Ishikawa (cell line): ENCODE measurements around the gene ZNF385C.

Experiments
- CEBPB ChIP-seq: IDR thresholded peaks from 2 replicates; pipeline ENCODE4 v1.6.1; 2012
- CREB1 ChIP-seq: IDR thresholded peaks from 2 replicates; pipeline ENCODE4 v1.6.1; 2012; ENCODE audit warnings: low read depth
- EGR1 ChIP-seq: IDR thresholded peaks from 2 replicates; pipeline ENCODE4 v1.6.1; 2012
- EP300 ChIP-seq: IDR thresholded peaks from 2 replicates; pipeline ENCODE4 v1.6.1; 2012; ENCODE audit warnings: borderline replicate concordance
- FOXM1 ChIP-seq: IDR thresholded peaks from 2 replicates; pipeline ENCODE4 v1.6.1; 2012; ENCODE audit warnings: low read depth, borderline replicate concordance
- MAX ChIP-seq: IDR thresholded peaks from 2 replicates; pipeline ENCODE4 v1.6.1; 2012
- NFIC ChIP-seq: IDR thresholded peaks from 2 replicates; pipeline ENCODE4 v1.6.1; 2012
- RAD21 ChIP-seq: IDR thresholded peaks from 2 replicates; pipeline ENCODE4 v1.6.1; 2012; ENCODE audit warnings: low read depth
- TAF1 ChIP-seq: IDR thresholded peaks from 2 replicates; pipeline ENCODE4 v1.6.1; 2012; ENCODE audit warnings: low read depth, mild to moderate bottlenecking
- TCF12 ChIP-seq: IDR thresholded peaks from 2 replicates; pipeline ENCODE4 v1.6.1; 2012; ENCODE audit warnings: low read depth
- TEAD4 ChIP-seq: IDR thresholded peaks from 2 replicates; pipeline ENCODE4 v1.6.1; 2012
- YY1 ChIP-seq: IDR thresholded peaks from 2 replicates; pipeline ENCODE4 v1.6.1; 2012; ENCODE audit warnings: low read depth
- ZBTB7A ChIP-seq: IDR thresholded peaks from 2 replicates; pipeline ENCODE4 v1.6.1; 2012; ENCODE audit warnings: low read depth
- TF ChIP-seq, protein P1 (sequence below): IDR thresholded peaks from 2 replicates; pipeline ENCODE4 v1.6.1; 2012; ENCODE audit warnings: low read depth, mild to moderate bottlenecking
- TF ChIP-seq, protein P2 (sequence below): IDR thresholded peaks from 2 replicates; pipeline ENCODE4 v1.6.1; 2012

ZNF385C gene

GRCh38 chr17:42097691-42098631 is at the start of gene ZNF385C:
ZNF385C (minus strand) TSS chr17:42098473; CDS start chr17:42063056, 35,417 bp downstream.
- TF ChIP-seq FOXM1 (no peak), MAX (peak; percentile 85)

DNA sequence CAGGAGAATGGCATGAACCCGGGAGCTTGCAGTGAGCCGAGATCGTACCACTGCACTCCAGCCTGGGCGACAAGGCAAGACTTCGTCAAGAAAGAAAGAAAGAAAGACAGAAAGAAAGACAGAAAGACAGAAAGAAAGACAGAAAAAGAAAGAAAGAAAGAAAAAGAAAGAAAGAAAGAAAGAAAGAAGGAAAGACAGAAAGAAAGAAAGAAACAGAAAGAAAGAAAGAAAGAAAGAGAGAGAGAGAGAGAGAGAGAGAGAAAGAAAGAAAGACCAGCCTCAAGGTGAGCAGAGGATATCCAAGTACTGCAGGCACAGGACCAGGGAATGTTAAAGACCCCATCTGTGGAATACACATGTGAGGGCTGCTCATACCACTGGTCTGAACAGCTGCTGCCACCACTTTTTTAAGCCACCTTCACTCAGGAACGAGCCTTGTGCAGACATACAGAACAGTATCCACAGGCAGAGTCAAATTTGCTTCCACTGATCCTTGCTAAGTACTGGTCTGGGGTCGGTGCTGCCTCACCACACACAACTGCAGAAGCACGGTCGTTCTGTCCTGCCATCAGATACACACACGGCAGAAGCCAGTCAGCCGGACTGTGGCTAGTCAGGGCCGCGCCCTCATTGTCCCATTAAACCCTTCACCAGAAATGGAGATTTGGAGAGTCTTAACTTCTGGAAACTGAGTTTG is 48.8 kb upstream of the ZNF385C start:
- no peak for TF ChIP-seq ZBTB7A
- TF ChIP-seq TCF12: no peak
- TF ChIP-seq, protein P1, sequence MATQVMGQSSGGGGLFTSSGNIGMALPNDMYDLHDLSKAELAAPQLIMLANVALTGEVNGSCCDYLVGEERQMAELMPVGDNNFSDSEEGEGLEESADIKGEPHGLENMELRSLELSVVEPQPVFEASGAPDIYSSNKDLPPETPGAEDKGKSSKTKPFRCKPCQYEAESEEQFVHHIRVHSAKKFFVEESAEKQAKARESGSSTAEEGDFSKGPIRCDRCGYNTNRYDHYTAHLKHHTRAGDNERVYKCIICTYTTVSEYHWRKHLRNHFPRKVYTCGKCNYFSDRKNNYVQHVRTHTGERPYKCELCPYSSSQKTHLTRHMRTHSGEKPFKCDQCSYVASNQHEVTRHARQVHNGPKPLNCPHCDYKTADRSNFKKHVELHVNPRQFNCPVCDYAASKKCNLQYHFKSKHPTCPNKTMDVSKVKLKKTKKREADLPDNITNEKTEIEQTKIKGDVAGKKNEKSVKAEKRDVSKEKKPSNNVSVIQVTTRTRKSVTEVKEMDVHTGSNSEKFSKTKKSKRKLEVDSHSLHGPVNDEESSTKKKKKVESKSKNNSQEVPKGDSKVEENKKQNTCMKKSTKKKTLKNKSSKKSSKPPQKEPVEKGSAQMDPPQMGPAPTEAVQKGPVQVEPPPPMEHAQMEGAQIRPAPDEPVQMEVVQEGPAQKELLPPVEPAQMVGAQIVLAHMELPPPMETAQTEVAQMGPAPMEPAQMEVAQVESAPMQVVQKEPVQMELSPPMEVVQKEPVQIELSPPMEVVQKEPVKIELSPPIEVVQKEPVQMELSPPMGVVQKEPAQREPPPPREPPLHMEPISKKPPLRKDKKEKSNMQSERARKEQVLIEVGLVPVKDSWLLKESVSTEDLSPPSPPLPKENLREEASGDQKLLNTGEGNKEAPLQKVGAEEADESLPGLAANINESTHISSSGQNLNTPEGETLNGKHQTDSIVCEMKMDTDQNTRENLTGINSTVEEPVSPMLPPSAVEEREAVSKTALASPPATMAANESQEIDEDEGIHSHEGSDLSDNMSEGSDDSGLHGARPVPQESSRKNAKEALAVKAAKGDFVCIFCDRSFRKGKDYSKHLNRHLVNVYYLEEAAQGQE: no peak
- TF ChIP-seq TAF1: no peak
- no peak for TF ChIP-seq CREB1
- TF ChIP-seq, protein P2, sequence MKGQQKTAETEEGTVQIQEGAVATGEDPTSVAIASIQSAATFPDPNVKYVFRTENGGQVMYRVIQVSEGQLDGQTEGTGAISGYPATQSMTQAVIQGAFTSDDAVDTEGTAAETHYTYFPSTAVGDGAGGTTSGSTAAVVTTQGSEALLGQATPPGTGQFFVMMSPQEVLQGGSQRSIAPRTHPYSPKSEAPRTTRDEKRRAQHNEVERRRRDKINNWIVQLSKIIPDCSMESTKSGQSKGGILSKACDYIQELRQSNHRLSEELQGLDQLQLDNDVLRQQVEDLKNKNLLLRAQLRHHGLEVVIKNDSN: no peak
- no peak for TF ChIP-seq CEBPB
- TF ChIP-seq EP300: no peak
- no peak for TF ChIP-seq YY1
- no peak for TF ChIP-seq TEAD4
- no peak for TF ChIP-seq MAX
- TF ChIP-seq EGR1: no peak
- no peak for TF ChIP-seq RAD21
- TF ChIP-seq NFIC: no peak
- no peak for TF ChIP-seq FOXM1

DNA sequence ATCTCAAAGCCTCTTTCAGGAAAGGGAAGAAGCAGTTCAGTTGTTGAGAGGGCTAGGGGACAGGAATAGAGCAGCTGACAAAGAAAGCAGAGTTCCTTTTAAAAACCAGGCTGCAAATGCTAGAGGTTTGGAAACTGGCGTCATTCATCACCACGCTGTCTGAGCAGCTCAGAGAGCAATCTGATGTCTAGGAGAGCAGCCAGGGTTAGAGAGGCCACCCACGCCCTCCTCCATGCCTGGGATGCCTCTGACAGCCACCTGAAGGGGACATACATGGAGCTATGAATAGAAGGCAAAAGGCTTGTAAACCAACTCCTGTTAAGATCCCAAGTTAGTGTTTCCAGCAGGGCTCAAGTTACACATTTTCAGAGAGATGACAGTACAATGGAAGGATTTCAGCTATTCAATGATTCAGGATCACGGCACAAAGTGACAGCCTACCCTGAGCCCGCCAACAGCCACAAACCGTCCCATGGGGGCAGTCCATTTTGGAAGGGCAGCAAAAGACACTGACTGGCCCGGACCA is 44.2 kb upstream of the ZNF385C start:
- TF ChIP-seq TEAD4 (peak; percentile 40; the same call in 1 of the 2 replicates), EGR1 (peak; percentile 30; the same call in 1 of the 2 replicates), TCF12 (no peak)

DNA sequence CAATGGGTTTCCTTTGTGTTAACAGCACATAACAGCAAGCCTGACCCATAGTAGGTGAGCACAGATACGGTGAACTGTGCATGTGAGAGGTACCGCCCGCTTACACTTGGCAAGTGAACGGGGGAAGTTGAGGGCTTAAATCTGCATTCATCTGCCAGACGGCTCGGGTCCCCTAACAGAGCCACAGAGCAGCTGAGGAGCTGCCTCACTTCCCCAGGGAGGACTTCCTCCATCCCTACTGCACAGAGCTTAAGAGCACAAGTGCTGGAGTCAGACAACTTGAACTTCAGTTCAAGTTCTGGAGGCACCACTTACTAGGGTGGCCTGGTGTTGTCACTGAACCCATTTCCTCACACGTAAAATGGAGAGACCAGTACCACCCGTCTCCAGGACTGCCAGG is 43.1 kb upstream of the ZNF385C start:
- TF ChIP-seq MAX (no peak), FOXM1 (no peak), CEBPB (no peak), YY1 (no peak), ZBTB7A (no peak), CREB1 (no peak), EGR1 (no peak), TEAD4 (no peak), RAD21 (no peak)
- TF ChIP-seq, protein P2: no peak

- TF ChIP-seq CEBPB: peak; percentile 10; the same call in 1 of the 2 replicates
These were observed 42.4 kb upstream of the ZNF385C start for GRCh38 chr17:42140690-42141089.

DNA sequence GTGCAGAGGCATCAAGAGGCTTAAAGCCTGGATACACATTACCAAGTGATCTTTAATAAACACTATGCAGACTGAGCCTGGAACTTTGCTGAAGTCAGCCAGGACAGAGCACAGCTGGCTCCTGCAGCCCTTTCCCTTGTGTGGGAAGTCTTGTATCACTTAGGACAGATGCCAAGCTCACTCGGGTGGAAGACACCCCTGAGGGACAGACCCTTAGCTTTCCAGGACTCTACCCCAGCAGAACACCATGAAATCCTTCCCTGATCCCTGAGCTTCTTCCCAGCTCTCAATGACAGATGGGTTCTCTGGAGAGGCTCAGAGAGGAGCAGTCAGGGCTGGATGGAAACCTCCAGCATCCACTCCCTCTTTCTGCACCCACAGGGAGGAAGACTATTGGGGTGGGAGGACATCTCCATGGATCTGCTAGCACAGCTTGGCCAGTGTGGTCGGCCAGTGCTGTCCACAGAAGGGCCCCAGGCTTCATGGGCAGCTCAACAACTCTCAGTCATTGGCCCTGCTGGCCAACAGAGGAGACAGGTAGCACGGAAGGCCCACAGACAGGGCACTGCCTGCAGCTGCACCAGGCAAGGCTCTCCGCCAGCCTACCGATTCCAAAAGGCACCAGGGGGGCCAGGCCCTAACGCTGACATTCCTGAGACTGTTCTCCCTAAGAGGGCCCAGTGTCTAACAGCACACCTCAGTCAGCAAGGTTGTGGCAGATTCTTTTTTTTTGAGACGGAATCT is 40.6 kb upstream of the ZNF385C start:
- TF ChIP-seq CREB1 (no peak), ZBTB7A (no peak), MAX (no peak), TAF1 (no peak)

DNA sequence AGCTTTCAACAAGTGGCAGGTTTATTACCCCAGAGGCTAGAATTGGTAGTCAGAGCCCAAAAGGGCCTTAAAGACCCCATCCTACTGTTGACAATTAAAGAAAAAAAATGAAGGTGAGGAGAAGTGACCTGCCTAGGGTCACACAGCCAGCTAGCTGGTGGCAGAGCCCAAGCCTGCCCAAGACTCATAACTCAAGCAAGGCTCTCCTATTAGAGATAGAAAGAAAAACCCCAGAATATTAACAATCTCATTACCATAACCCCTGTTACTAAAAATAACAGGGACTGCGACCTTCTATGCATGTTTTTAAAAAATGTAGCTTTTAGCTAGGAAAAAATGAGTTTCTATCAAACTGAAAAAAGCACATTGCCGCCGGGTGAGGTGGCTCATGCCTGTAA is 38.4 kb upstream of the ZNF385C start:
- TF ChIP-seq MAX (no peak), TEAD4 (no peak), RAD21 (no peak), CEBPB (no peak), EP300 (no peak), YY1 (no peak)
